ENCODE results near the gene C2orf69.
"Not testable (repeated sequence)": the region's sequence is repeated elsewhere in the genome, so short reads cannot be mapped to it uniquely, and the experiment has no call there.

The C2orf69 gene, protein sequence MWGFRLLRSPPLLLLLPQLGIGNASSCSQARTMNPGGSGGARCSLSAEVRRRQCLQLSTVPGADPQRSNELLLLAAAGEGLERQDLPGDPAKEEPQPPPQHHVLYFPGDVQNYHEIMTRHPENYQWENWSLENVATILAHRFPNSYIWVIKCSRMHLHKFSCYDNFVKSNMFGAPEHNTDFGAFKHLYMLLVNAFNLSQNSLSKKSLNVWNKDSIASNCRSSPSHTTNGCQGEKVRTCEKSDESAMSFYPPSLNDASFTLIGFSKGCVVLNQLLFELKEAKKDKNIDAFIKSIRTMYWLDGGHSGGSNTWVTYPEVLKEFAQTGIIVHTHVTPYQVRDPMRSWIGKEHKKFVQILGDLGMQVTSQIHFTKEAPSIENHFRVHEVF

DNA sequence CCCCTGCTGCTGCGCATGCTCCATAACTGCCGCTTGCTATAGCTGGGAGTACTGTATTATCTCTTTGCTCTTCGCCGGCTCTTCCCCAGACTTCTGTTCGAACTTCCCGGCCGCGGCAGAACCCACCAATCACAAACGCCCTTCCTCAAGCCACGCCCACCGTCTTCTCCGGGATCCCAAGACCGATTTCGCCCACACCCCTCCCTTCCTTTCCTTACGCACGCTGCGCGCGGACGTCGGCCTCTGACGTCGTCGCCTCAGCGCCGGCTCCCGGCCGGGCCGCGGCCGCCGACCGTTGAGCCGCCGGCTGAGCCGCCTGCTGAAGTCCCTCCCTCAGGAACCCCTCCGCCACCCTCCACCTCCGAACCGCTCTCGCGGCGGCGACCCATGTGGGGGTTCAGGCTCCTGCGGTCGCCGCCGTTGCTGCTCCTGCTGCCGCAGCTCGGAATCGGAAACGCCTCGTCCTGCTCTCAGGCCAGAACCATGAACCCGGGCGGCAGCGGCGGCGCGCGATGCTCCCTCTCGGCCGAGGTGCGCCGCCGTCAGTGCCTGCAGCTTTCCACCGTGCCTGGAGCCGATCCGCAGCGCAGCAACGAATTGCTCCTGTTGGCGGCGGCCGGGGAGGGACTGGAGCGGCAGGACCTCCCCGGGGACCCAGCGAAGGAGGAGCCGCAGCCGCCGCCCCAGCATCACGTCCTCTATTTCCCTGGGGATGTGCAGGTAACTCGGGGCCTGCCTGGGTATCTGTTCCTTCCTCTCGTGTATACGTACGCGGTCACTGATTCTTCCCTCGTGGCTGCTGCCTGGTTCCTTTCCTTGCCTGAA, at the start of gene C2orf69:
C2orf69 (plus strand) TSS at position 242 of the 825 bp plus-strand sequence; CDS start at position 388, 146 bp downstream.
- DNase-seq (ENCODE audit: low read depth, low spot score): peak; percentile 79

DNA sequence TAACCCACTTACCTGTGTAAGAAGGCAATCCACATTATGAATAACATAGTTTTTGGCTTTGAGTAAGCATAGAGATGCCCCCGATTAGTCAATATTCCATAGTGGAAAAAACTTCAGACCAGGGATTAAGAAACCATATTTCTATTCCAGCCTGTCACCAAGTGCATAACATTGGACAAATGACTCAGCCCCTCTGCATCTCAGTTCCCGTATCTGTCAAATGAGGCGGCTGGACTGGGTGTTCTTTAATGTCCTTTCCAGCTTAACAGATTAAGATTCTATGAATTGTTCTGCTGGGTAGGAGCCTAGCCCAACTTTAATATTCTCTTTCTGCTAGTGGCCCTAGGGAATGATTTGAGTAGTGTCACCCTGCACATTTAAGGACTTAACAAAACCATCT, 48.3 kb upstream of the C2orf69 start:
- no peak for DNase-seq (ENCODE audit: low read depth, low spot score)

DNA sequence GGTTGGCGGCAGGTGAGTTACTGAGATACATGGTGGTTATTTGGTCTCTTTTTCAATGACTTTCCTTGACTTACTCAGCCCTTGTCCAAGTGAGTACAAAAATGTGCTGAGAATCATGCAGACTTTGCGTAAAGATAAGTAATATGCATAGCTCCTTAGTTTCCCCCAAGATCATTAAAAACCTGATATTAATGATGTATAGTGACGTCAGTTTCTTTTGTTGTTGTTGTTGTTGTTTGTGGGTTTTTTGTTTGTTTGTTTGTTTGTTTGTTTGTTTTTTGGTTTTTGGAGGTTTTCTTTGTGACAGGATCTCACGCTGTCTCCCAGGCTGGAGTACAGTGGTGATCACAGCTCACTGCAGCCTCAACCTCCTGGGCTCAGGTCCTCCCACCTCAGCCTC, 45.2 kb upstream of the C2orf69 start:
- no peak for DNase-seq (ENCODE audit: low read depth, low spot score)

DNA sequence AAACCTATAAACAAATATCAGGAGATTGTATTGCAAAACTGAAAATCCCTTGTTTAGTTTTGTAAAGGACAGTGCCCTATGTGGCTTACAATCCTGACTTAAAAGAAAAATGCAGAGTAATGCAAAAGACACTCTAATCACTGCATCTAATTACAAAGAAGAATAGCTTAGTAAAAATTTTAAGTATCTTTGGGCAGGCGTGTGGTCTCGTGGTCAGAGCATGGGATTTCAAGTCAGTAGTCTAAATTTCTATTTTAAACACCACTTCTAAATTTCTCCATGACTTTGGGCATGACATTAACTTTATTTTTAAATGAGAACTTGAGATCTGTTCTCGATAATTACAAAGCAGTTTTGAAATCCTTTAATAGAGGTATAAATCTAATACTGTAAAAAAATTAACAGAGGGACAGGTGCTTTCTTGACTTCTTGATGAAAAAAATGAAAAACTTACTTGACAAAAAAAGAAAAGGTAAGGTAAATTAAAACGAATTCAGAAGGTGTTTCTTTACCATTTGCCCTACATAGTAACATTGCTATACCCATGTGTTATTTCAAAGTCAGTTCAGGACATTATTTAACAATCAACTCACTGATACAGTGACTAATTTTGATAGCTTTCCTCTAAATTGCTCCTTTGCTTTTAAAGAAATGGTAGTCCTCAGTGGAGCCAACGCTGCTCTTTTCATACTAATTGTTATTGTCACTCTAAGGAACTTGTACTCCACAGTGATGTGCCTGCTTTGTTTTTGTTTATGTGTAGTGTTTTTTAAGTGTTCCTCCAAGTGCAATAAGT, 42.5 kb upstream of the C2orf69 start:
- no peak for DNase-seq (ENCODE audit: low read depth, low spot score)

DNA sequence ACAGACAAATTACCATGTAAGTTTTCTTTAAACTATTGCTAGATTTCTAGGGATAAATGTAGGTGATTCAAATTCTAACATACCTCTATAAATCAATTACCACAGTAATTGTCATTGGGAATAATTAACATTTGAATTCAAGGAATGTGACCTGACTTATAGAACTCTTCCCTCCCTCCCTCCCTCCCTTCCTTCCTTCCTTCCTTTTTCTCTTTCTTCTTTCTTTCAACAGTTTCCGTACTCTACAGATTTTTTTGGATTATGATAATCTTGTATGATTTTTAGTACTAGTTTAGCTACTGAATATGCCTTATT, 41.9 kb upstream of the C2orf69 start:
- no peak for DNase-seq (ENCODE audit: low read depth, low spot score)

DNA sequence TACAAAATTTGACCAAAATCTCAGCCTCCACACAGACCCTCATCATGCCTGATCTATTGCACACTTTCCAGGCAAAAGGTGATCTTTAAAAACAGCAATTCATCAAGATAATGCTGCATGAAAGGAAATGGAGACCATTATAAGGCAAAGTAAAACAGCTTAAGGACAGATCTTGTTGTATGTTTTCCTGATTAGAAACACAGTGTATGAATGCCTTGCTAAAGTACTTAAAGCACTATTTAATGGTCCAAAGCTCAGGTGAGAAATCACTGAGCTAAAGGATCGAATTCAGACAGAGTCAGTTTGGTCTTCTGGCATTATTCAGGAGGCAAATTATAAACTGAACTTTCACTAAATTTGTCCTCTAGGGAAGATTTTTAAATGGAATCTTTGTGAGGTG, 41.4 kb upstream of the C2orf69 start:
- DNase-seq (ENCODE audit: low read depth, low spot score): no peak

DNA sequence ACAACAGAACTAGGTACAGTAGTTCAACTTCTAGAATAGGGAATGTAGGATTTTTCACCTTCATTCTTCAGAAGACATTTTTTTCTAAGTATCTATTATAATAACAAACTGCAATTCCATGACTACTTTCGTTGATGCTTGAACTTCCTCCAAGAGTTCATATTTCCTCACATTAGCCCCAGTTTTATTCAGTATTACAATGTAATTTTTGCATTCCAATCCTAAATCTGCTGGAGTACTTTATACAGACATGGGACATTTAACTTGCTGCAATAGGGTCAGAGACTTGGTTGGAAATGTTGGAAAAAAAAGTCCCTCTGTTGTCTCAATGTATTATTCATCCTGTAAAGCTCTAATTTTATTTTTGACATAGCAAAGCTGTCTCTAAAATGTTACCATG, 40.5 kb upstream of the C2orf69 start:
- no peak for DNase-seq (ENCODE audit: low read depth, low spot score)

DNA sequence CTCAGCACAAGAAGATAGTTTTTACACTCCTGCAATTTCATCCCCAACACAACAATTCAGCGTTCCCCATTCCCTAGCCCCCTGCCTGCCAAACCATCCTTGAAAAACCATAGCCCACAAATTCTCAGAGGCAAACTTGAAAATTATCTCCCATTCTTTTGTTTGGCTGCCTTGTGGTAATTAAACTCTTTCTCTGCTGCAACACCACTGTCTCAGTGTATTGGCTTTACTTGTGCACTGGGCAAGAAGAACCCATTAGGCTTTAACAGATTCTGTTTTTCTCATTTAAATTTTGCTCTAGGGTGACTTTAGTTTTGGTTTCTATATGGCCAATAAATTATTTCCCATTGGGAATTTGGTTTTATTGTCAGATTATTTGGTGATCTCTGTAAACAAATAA, 36.9 kb upstream of the C2orf69 start:
- no peak for DNase-seq (ENCODE audit: low read depth, low spot score)

DNA sequence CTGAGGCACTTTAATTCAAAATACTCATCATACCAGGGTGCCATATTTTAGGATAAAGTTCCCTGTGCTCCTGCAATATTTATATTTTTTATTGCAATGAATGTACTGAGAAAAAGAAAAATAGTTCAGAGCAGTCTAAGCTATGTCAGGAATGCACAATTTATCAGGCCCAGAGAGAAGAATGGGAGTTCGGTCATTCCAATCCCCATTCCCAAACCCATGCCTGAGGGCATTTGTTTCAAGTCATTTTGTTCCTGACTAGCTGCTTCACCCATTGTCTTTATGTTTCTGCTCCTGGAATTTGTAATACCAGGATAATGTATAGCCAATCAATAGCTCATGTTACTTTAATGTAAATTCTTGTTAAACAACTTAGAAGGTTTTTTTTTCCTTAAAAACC, 35.7 kb upstream of the C2orf69 start:
- DNase-seq (ENCODE audit: low read depth, low spot score): no peak

DNA sequence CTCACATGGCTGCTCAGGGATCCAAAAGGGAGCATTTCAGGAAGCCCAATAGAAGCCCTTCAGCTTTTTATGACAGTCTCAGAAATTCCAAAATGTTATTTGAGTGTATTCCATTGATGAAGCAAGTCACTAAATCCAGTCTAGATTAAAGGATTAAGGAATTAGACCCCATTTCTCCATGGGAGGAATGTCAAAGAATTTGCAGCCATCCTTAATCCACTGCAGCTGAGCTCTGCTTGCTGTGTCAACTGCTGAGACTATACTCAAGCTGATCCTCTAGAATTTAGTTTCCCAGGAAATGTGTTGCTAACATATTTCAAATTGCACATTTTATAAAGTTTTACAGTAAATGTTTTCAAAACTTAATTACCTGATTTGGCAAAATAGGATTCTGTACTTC, 28.4 kb upstream of the C2orf69 start:
- no peak for DNase-seq (ENCODE audit: low read depth, low spot score)

DNA sequence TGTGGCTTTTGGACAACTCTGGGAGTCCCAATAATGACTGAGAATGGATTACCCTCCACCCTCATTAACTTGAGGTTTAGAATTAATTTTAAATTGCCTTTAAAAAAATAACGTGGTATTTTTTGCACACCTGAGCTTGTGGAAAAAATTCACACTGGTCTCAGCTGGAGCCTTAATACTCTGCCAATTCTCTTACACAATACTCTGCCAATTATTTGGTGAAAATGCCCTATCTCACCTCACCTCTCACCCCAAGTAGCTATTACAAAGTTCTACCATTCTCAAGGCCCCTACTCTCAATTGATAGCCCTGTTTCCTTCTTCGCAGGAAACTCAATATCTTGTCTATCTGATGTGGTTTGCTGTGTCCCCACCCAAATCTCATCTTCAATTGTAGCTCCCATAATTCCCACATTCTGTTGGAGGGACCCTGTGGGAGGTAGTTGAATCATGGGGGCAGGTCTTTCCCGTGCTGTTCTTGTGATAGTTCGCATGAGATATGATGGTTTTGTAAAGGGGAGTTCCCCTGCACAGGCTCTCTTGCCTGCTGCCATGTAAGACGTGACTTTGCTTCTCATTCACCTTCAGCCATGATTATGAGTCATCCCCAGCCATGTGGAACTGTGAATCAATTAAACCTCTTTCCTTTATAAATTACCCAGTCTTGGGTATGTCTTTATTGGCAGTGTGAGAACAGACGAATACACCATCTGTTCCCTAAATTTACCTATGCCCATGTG, 27.4 kb upstream of the C2orf69 start:
- DNase-seq (ENCODE audit: low read depth, low spot score): no peak

DNA sequence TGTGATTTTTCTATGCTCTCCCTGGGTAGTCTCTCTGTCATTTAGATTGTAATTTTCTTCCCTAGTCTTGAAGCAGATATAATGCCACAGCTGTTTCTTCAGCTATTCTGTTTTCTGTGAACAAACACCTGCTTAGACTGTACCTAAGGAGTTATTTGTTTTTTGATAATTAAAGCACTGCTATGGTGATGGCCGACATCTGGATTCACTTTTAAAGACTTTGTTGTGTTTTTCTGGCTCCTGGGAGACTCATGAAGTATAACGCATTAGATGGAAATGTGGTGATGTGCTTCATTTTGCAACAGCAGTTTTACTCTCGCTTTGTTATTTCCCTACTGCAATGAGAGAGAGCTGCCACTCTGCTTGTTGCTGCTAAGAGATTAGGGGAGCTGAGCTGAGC, 15.7 kb upstream of the C2orf69 start:
- no peak for DNase-seq (ENCODE audit: low read depth, low spot score)

DNA sequence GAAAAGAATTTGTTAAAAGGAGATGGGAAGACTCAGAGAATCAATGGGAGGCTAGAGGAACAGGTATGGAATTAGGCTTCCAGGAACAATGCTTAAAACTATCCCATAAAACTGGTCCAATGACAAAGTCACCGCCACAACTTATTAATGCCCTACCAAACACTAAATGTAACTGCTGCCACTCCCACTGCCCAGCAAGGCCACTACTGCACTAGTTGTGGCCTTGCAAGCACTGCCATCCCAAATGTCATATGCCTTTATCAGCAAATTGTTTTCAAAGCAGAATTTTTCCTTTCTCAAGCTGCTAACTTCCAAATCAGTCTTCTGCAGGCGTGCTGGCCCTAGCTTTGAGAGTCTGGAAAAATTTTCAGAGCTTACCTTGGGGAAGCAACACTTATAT, 14.5 kb upstream of the C2orf69 start:
- no peak for DNase-seq (ENCODE audit: low read depth, low spot score)

DNA sequence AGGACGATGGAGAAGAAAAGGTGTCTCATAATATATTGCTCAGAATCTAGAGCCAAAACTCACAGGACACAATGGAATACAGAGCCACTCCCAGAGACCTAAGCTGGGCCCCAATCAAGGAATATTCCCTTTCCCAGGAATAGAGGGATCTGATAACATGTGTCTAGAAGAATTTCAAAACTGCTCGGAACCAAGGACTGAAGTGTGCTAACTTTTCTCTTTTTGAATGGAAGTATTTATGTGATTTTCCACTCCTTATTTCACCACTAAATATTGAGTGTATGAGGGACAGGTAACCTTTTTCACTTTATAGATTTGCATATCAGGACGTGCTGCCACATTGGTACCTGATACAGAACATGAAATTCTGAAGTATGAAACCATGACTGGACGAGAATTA, 9.2 kb upstream of the C2orf69 start:
- no peak for DNase-seq (ENCODE audit: low read depth, low spot score)

DNA sequence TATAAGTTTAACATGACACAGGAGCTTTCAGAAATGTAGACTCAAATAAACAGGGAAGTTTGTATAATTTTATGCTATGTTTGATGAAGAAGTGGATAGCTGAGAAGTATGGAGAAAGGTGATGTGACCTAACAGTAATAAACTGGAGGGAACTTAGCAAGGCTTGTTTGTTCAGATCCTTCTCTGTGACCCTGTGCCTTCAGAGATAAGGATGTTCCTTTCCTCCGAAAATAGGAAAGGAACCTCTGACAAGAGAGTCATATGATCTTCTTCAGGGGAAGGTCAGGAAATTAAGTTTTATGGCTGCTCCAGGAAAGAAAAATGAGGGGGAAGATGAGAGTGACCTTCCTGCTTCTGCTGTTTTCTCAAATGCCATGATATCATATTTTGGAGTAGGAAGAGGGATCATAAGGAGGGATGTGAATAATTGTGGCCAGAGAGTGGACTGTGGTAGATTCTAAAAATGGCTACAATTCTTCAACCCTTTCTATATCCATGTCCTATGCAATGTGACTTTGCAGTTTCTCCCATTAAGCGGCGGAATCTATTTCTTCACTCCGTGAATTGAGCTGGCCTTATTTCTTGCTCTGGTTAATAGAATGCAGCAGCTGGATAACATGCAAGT, 8.5 kb upstream of the C2orf69 start:
- DNase-seq (ENCODE audit: low read depth, low spot score): no peak

DNA sequence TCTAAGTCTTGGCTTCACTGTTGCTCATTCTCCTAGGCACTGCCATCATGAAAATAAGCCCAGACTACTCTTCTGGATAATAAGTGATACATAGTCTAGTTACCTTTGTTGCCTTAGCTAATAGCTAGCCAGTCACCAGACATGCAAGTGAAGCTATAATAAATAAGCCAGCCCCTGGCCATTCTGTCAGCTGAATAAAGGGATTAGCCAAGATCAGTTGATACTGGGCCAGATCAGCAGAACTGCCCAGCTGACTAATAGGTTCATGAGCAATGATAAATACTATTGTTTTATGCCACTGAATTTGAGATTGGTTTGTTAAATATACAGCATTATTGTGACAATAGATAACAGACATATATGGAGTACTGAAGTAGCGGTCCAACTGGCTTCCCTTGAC, 8.0 kb upstream of the C2orf69 start:
- DNase-seq (ENCODE audit: low read depth, low spot score): no peak

DNA sequence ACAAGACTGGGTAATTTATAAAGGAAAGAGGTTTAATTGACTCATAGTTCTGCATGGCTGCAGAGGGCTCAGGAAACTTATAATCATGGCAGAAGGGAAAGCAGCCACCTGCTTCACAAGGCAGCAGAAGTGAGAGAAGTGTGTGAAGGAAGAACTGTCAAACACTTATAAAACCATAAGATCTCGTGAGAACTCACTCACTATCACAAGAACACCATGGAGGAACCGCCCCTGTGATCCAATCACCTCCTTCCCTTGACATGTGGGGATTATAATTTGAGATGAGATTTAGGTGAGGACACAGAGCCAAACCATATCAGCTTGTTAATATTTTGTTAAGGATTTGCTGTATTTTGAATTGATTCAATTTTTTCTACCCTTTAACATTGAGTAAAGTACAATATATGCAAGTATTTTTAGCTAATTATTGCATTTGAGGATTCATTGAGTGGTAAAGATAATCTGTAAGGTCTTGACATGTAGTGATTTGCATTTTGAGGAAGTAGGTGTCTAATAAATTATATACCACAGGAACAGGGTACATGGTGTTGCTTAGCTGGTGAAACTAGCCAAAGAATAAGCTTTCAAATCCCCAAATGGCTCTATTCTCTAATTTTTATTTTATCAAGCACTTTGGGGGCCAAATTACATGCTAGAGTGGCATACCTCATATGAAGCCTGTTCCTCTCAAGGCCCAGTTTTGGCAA, 3.9 kb upstream of the C2orf69 start:
- no peak for DNase-seq (ENCODE audit: low read depth, low spot score)

DNA sequence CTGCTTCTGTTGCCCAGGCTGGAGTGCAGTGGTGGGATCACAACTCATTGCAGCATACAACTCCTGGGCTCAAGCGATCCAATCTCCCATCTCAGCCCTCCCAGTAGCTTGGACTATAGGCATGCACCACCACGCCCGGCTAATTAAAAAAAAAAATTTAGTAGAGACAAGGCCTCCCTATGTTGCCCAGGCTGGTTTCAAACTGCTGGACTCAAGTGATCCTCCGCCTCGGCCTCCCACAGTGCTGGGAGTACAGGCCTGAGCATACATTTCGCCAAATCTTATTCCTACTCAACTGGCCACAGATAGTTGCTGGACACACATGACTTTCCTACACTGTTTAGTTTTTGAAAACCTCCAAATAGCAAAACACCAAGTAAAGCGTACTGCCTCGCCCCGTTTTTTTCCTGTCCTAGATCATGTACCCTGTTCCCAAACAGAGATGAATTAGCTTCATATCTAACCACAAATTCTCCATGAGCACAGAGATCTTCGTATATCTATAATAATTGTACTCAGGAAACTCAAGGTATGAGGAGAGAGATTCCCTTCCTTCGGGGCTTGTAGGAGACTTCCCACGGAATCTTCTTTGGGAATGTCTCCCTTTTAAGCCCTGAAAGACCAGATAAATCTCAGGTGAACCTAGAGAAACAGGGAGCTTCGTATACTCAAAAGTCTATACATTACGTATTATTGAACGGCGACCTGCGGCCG, 598 bp upstream of the C2orf69 start:
- no peak for DNase-seq (ENCODE audit: low read depth, low spot score)

DNA sequence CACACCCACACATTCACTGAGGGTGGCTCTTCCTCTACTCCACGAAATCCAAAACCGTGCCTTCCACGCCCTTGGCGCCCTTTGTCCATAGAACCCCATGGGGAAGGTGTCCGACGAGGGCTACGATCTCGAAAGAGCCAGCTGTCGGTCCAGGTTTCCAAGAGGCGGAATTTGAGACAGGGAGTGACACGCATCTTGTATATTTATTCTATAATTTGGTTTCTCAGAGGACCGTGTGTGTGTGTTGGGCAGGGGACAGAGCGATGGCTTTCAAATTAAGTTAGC, 726 bp downstream of the C2orf69 start:
- no peak for DNase-seq (ENCODE audit: low read depth, low spot score)

DNA sequence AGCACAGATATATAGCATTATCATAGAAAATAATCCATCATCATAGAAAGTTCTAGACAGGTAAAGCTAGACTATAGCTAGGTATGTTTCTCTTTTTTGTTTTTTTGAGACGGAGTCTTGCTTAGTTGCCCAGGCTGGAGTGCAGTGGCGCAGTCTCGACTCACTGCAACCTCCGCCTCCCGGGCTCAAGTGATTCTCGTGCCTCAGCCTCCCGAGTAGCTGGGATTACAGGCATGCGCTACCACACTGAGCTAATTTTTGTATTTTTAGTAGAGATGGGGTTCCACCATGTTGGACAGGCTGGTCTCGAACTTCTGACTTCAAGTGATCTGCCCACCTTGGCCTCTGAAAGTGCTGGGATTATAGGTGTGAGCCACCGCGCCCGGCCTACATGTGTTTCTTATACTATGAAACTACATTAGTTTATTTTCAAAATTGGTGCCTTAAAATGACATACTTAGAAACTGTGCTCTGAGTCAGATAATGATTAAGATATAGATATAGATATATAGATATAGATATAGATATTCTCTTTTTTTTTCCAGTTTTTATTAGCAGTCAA, 1.5 kb downstream of the C2orf69 start:
- not testable (repeated sequence) for DNase-seq (ENCODE audit: low read depth, low spot score)
